DMS153 treated with DMSO at 0.1 percent for 48 hours (cell line): ENCODE results near the gene DNAJC5.
"Not testable (repeated sequence)": the region's sequence is repeated elsewhere in the genome, so short reads cannot be mapped to it uniquely, and the experiment has no call there.

Experiments
- DNase-seq: peaks from one replicate; lab custom pipeline; 2025; ENCODE audit not compliant: unreplicated experiment; lab: John Stamatoyannopoulos, UW

Gene DNAJC5

GRCh38 chr20:63952769-63953168 lies 57.8 kb downstream of the DNAJC5 start:
- DNase-seq, result no peak

GRCh38 chr20:63953764-63954429 lies 59.0 kb downstream of the DNAJC5 start:
- no peak for DNase-seq

DNA sequence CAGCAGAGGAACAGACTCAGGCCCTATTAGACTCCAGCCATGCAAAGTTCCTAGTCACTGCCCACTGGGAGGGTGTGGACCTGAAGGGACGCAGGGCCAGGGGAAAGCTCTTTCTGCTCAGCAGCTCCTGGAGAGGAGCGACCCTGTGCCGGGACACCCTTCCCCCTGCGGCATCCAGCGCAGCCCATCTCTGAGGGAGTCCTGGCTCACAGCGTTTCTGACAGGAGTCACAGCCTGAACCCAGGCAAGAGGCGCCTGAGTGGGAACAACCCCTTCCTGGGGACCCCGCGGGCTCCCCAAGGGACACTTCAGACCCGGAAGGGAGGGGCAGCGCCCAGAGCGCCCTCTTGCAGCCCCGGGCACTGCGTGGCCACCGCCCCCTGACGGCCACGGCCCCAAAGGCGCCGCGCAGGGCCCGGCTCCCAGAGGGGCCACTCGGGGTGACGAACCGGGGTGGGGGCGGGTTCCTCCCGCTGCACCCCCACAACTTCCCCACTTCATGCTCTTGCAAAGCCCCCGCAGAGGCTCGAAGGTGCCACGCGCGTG lies 60.4 kb downstream of the DNAJC5 start:
- no peak for DNase-seq

DNA sequence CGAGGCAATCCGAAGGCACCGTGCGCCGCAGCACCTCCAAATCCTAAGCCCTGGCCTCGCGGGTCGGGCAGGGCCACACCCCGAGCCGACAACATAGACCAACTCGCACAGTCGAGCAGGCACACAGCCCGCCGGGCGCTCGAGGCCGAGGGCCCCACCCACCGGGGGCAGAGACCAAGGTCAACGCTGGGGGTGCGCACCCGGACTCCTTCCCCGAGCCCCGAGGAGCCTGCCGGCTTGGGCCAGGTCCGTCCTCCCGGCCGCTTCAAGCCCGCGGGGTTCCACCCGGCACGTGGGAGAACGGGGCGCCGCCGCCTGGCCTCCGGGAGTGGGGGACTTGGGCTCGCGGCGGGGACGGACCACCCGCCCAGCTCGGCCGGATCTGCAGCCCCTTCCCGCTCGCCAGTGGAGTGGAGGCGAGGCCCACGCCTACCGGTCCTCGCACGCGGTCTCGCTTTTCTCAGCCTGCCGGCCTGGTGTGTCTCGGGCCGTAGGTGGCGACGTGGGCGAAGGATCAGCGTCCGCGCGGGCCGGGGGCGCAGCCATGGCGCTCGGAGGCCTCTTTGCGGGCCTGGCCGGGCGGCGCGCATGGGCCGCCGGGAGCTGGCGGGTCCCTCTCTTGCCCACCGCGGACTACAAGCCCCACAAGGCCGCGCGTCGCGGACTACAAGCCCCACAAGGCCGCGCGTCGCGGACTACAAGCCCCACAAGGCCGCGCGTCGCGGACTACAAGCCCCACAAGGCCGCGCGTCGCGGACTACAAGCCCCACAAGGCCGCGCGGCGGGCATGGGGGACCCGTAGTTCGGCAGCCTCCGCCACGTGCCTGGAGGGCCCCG lies 61.1 kb downstream of the DNAJC5 start, which contains the start of gene UCKL1:
Gene UCKL1 (minus strand): TSS at position 590 of the 837 bp plus-strand sequence. CDS start 44 bp downstream, at position 546.
- DNase-seq, result peak; percentile 57

- no peak for DNase-seq
Measured at GRCh38 chr20:63956664-63957003, 61.7 kb downstream of the DNAJC5 start.

- DNase-seq, result peak; percentile 81
Measured at GRCh38 chr20:63957004-63957689, 62.2 kb downstream of the DNAJC5 start.

- DNase-seq, result peak; percentile 81
Measured at GRCh38 chr20:63957690-63958441, 62.9 kb downstream of the DNAJC5 start.

GRCh38 chr20:63958471-63958870 lies 63.5 kb downstream of the DNAJC5 start:
- DNase-seq, result no peak

GRCh38 chr20:63958964-63959698 lies 64.2 kb downstream of the DNAJC5 start:
- no peak for DNase-seq

GRCh38 chr20:63959699-63960075 lies 64.8 kb downstream of the DNAJC5 start:
- no peak for DNase-seq

DNA sequence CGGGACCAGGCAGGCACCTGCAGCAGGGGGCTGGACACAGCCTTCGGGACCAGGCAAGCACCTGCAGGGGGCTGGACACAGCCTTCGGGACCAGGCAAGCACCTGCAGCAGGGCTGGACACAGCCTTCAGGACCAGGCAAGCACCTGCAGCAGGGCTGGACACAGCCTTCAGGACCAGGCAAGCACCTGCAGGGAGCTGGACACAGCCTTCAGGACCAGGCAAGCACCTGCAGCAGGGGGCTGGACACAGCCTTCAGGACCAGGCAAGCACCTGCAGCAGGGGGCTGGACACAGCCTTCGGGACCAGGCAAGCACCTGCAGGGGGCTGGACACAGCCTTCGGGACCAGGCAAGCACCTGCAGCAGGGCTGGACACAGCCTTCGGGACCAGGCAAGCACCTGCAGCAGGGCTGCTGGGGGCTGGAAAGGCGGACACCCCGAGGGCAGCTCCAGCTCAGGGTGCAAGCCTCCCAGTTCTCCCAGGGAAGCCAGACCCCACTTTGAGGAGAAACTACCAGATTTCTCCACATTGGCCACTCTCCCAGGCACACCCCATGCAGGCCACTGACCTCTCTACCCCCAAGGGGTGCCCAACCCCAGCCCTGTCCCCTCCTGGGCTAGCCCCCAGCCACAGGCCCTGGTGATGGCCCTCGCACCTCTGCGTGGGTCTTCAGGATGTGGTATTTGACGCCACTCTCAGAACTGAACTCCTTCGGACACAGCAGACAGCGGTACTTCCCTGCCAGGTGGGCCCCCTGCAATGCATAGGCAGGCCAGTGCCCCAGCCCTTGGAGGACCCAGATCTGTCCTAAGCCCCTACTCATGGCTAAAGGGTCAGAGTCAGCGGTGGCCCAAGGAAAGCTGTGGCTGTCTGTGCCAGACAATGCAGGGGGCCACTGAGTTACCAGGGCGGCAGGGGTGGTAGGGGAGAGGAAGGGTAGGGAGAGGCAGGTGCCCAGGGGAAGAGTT lies 66.0 kb downstream of the DNAJC5 start:
- DNase-seq, result not testable (repeated sequence)

DNA sequence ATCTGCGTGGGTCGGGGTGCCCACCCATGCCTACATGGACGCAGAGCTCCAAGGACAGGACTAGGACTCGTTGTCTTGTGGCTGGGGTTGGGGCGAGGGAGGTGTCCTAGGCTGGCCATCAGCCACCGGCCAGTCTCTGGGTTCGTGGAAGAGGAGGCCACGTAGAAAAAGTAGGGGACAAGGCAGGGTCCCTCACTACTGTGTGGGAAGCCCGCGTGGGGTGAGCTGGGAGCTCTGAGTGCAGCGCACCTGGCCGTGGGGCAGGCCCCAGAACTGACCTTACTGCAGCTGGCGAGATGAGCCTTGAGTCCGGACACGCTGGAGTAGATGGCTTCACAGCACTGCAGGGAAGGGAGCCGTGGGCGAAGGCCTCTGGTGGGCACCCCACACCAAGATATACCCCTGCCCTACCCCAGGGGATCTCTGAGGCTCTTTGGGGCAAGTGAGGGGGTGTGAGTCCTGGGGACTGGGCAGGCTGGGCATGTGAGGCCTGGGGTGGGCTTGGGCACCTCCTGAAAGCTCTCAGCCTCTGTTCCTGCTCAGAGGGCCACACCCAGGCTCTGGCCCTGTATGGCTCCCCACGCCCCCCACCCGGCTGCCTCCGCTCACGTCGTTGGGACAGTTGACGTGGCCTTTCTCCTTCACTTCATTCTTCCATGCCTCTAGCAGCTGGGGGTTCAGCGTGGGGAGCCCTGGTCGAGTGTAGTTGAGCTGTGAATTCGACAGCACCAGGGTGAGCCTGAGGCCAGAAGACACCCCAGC lies 66.9 kb downstream of the DNAJC5 start:
- no peak for DNase-seq

DNA sequence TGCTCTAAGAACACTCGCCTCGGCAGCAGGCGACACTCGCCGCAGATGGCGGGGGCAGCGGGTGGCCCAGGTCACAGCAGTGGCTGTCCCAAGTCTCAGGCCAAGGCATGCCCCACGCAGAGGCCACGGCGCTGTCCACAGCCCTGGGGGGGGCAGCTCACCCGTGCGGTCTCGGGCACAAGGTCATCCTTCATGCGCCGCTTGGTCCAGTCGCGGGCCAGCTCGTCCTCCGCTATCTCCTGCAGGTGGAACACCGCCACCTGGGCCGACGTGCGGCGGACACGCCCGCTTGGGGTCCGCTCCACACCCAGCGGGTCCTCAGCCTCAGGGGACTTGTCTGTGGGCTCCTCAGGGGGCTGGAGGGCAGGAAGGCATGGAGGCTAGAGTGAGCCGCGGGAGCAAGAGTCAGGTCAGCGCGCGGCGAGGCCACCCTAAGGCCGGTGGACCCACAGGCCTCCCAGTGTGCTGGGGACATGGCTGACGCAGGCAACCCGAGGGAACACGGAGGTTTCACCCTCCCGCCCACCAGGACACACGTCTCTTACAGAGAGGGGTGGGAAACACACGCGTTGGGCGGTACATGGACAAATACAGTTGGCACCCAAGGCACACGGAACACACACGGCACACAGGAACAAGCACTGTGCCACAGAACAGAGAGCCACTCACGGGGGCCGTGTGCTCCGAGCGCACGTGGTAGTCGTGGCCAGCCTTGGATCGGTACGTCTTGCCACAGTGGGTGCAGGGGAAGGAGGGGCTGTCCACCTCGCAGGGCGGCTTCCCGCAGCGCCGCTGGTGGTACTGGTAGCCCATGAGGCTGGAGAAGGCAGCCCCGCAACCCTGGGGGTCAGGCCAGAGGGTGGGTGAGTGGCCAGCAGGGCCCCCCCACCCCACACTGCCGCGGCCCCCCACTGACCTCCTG lies 67.8 kb downstream of the DNAJC5 start:
- DNase-seq, result no peak

DNA sequence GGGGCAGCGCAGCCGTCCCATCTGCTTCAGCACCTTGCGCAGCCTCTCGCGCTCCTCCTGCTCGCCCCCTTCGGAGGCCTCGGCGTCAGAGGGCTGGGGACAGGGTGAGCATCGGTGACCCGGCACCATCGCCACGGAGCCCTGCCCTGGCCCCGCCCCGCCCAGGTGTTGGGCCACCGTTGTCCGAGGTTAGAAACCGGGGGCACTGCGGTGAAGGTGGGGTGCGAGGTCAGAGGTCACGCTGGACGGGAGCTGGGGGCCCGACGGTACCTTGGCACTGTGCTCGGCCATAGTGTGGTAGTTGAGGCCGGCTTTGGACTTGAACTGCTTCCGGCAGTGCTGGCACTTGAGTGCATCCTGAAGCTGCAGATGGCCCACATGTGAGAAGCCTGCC lies 68.4 kb downstream of the DNAJC5 start:
- no peak for DNase-seq

GRCh38 chr20:63963784-63964301 lies 68.9 kb downstream of the DNAJC5 start:
- no peak for DNase-seq

DNA sequence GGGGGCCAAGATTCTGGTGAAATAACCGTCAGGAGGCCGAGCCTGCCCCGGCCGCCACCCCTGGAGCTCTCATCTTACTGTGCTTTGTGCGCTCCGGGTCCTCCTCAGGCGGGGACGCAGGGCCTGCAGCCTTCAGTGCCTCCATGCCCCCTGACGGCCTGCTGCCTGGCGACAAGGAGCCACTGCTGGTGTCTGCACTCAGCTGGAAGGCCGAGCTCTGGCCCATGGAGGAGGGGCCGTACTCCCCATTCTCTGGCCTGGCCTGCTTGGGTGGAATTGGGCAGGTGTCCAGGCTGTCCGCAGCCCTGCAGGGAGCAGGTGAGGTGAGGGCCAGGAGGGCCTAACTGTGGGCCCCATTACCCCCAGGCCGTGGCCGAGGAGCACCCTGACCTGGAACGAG lies 69.5 kb downstream of the DNAJC5 start:
- DNase-seq, result no peak
